AG10803 (cell line): ENCODE results near the gene ACAP2.

Experiments used
- DNase-seq: peaks from one replicate; pipeline ENCODE4 v3.0.0; 2010; ENCODE audit warnings: low read depth
- H3K4me3 ChIP-seq: 2 replicates; pipeline ENCODE4 v1.5.1; 2011; ENCODE audit warnings: mild to moderate bottlenecking, low read length, control low read depth
- CTCF ChIP-seq: conservative IDR thresholded peaks from 2 replicates; pipeline ENCODE4 v1.5.1; 2011; ENCODE audit warnings: mild to moderate bottlenecking, low read length, control low read depth, inconsistent platforms

Gene ACAP2

GRCh38 chr3:195462308-195462610 lies 19.4 kb upstream of the ACAP2 start:
- no peak for TF ChIP-seq CTCF
- H3K4me3 ChIP-seq, result no peak overlapping the region
- DNase-seq, result no peak

- DNase-seq, result no peak
- H3K4me3 ChIP-seq, result no peak overlapping the region
- TF ChIP-seq CTCF, result no peak
Measured at GRCh38 chr3:195461594-195462307, 18.9 kb upstream of the ACAP2 start.

GRCh38 chr3:195460091-195460713 lies 17.4 kb upstream of the ACAP2 start:
- H3K4me3 ChIP-seq, result no peak overlapping the region
- no peak for DNase-seq
- TF ChIP-seq CTCF, result no peak

- TF ChIP-seq CTCF, result no peak
- no peak overlapping the region for H3K4me3 ChIP-seq
- DNase-seq, result no peak
Measured at GRCh38 chr3:195458316-195458717, 15.5 kb upstream of the ACAP2 start.

- TF ChIP-seq CTCF, result no peak
- DNase-seq, result no peak
- H3K4me3 ChIP-seq, result no peak overlapping the region
Measured at GRCh38 chr3:195455789-195456188, 13.0 kb upstream of the ACAP2 start.

- TF ChIP-seq CTCF, result no peak
- no peak overlapping the region for H3K4me3 ChIP-seq
- no peak for DNase-seq
Measured at GRCh38 chr3:195453236-195453635, 10.4 kb upstream of the ACAP2 start.

GRCh38 chr3:195451373-195452015 lies 8.7 kb upstream of the ACAP2 start:
- no peak for DNase-seq
- TF ChIP-seq CTCF, result no peak
- H3K4me3 ChIP-seq, result no peak overlapping the region
